ENCODE results near the gene BBX.

Gene BBX

DNA sequence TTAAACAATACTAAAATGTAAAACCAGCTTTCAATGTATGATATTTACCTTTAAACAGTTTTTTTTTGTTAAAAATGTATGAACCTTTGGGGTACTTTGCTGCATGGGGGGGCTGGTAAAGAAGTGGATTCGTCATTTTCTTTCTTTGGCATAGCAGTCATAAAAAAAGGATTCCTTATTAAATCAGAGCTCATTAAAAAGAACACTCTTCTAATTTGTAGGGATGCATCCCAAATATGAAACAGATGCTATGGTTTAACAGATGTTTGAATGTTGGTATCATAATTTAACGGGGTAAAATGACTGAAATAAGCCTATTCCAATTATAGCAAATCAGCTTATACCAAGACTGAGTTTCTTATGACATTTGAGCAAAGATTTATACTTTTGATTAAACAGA is 234.4 kb downstream of the BBX start:
- DNase-seq, result no peak

DNA sequence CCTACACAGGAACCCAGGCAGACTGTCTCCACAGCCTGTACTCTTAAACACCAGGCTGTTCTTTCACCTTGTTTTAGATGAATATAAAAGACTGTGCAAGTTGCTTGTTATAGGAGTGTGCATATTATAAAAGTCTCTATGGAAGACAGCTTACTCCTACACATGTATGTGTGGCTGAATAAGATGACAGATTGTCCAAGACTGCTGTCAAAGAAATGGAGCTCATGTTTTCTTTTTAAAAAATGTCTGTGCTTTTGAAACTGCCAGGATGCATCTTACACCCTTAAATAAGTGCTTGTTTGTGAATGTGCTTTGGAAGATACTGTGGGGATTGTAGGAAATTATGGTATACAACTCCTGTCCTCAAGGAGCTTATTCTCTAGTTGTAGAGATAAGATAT is 237.4 kb downstream of the BBX start:
- DNase-seq, result no peak

DNA sequence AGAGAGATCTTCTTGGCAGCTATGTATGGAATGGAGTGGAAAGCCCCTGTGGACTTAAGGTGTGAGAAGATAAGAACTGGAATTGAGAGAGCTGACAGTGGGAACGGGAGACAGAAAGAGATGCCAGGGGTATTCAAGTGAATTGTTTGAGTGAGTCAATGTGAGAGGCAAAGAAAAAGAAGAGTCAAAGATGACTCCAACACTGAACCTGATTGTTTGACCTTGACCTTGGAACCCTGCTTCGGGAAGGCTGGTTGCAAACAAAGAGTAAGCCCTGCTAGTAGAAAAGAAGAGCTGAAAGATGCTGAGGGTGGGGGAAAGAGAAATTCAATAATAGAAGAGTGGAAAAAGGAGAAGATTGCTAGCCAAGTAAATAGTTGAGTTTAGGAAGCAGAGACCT is 238.6 kb downstream of the BBX start:
- DNase-seq, result no peak

DNA sequence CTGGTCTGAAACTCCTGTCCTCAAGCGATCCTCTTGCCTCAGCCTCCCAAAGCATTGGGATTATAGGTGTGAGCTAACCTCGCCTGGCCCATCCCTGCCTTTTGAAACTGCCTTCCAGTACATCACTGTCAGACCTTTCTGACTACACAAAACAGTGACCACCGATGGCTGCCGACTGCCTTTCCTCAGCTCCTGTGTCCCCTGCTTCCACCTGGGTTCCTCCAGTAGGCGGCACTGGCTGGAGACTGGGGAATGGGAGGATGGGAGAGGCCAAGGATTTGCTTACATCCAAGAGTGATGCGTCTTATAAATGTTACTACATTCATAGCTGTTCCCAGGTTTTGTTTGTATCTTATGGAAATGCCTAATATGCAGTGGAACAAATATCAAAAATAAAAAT is 242.8 kb downstream of the BBX start:
- DNase-seq, result no peak

DNA sequence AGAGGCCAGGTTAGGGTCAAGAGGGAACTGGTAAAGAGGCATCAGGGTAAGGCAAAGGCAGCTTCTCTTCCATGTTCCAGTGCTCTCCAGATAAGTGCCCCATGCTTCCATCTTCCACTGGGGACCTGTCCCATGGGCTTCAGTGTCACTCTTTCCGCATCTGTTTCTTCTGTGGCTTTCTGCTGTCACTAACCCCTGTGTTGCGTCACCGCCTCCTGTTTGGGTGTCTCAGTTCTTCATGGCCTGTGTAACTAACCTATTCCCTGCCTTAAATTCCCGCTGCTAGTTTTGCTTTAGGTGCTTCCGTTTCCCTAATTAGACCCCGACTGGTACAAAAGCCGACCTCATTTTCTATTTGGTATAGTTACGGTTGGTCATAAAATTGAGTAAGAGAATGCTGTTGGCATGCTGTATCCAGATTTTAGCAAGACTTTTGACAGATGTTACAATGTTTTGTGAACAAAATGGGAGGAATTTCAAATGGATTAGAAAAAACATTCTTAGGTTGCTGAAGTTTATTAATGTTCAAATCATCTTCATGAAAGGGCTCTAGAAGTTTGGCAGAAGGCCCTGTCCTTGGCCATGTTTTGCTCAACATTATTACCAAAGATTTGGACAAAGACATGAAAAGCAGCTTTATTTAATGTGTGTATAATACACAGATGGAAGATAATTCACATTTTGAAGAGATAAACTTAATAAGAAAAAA is 245.3 kb downstream of the BBX start:
- DNase-seq, result no peak

DNA sequence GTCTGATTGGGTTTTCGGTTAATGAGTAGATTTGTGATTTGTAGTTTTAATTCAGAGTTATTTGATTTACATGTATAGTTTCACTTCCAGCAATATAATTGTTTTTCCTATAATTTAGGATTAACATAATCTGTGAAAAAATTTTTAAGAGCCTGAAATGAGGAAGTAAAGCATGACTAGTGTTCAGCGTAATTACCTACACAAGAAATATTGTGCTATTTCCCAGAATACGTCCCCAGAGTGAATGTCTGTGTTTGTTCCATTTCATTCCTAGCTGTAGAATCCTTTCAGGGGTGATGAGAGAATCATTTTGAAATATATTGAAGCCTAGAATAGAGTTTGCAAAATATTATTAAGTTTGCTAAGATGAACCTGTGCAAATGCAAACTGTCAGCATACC is 247.1 kb downstream of the BBX start:
- no peak for DNase-seq

DNA sequence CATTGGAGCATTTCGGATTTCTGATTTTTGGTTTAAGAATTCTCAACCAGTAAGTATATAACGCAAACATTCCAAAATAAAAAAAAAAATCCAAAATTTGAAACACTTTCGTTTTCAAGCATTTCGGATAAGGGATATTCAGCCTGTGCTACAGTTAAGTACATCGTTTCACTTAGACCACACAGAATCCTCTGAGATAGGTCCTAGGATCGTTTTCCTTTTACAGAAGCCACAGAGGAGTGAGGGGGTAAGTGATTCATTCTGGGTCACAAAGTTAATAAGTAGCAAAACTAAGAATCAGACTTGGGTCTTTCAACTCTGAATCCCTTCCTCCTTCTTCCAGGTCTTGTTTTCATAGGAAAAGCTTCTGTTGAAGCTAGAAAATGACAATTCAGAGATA is 249.3 kb downstream of the BBX start:
- no peak for DNase-seq

DNA sequence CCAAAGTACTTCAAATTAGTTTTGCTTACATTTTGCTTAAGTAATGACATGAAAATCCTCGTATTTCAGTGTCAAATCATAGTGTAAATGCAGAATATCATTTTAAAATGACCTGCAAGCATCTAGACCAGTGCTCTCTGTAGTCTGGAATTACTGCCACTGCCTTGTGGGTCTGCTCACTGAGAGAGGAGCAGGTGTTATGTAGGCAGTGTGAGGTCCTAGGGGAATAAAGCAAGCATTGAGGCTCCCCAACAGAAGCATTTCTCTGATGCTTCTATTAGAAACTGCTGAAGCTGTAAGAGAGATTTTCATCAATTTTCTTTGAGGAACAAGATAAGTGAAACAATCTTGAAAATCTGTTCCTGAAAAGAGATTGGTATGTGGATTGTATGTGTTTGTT is 253.2 kb downstream of the BBX start:
- DNase-seq, result no peak

DNA sequence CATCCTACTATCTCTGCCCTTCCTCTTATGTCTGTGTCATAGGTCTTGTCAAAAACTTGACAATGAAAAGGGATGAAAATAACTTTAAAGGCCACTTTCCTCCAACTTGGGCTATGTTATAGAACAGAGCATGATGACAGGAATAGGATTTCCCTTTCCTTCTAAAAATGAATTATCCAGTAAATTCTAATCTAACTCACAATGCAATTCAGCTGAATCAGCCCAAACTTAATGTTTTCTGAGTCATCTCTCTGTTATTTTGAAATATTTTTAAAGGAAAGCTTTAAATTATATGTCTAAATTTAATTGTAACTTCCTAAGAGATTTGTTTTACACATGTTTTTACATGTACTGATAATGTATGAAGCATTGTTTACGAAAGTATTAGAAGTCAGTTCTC is 258.5 kb downstream of the BBX start:
- no peak for DNase-seq

DNA sequence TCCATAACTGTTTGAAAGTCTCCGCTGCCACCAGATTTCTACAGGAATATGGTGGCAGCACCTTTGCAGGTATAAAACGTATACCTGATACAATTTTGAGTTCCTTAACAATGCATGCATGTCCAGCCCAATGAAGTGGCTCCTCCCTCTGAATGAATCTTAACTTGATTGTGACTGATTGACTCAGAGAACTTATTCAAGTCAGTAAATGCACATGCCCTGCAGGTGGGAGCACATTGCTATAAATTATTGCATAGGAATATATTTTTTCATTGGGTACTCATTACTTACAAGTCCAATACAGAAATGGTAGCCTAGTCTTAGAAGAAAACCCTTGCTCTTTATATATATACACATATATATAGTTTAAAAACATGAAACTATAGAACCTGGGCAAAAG is 259.3 kb downstream of the BBX start:
- no peak for DNase-seq

DNA sequence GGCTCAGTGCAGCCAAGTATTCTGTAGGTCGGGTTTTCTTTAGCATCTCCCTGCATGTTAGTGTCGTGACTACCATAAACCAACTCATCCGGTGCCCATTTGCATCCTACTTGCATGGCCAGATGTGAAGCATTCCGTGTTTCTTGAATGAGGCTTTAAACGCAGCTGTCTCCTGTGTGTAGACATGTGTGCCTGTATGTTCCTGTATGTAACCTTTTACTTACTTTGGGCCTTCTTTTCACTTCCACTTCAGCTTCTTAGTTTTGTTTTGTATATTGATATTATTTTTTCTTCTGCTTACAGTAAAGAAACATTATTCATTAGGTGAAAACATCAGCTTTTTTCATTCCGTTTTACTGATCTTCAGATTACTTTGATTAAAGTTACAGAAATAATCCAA is 267.9 kb downstream of the BBX start:
- no peak for DNase-seq

DNA sequence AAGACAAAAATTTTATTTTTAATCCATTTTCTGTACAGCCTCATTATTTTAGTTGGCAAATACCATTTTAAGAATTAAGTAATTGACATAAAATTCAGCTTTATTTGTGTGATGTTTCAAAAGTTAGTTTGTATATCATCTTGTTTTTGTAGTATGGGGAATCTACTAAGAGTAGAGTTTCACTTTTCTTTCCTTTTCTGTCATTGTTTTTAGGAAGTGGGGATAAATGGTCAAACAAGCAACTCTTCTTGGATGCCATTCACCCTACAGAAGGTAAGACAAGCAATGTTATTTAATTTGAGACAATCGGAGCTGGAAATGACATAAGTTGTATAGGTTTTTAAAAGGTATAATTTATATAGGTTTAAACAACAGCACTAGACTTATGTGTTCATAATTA is 268.3 kb downstream of the BBX start:
- DNase-seq, result no peak

DNA sequence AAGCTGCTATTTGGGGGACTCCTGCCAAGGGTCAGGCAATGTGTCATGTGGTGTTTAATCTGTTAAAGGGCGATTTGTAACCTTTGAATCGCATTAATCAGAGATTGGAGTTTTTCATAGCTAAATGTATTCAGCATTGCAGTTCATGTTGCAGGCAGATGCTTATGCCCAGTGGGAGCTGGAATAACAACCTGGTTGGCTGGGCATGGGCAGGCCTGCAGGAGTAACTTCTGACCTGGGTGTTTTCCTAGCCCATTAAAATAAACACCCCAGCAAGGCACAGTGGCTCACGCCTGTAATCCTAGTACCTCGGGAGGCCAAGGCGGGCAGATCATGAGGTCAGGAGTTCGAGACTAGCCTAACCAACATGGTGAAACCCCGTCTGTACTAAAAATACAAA is 268.7 kb downstream of the BBX start:
- DNase-seq, result no peak

DNA sequence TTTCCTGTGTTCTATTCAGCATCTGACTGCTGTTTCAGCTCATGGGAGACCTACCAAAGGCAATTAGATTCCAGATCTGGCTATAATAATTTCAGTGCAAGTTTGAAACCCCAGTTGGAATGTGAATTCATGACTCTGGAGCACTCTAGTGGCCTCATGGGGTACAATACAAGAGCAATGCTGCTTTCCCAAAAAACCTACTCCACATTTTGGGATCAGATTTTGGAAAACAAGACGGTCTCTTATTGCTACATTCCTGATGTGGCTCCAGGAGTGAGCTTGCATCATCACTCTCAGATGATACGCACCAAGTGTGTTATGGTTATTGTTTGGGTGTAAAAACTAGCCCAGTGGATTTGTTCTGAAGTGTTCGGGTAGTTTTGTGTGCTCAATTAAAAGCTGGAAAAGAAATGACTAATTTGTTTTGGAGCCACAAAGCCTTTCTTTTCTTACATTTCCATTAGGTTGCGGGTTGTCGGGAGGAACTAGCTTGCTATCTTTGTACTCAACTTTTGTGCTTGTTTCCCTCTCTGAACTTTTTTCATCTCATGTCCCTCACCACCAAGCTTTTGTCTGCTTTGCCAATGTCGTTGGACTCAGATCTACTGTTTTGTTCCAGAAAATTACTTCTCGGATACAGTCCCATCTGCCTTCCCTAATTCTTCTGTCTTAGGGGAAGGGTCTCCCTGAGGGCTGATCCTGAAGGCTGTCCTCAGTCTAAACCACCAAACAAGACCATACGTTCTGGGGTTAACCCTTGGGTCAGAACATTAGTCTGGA is 272.1 kb downstream of the BBX start:
- no peak for DNase-seq

DNA sequence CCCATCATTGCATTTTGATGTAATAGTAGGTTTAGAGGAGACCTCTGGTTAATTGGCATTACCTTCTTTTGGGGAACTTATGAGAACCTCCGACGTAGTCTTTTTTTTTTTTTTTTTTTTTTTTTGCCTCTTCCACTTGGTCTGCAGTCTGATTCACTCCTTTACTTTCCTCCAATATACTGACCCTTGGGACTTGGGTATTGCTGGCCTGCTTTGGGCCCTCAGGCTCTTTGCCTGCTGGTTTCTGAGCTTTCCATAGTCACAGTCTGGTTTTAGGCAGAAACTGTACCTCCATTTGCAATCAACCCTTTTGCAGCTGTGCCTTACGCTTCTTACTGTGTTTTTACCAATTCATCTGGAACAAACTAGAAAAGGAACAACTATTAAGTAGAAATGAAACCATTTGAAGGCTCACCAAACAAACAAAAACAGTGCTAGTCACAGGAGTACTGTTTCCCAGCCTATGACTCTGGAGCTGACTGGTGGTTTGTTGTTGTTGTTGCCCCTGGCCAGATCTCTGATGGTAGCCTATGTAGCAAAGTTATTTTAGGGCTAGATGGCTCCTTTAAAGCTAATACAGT is 272.8 kb downstream of the BBX start:
- DNase-seq, result no peak

DNA sequence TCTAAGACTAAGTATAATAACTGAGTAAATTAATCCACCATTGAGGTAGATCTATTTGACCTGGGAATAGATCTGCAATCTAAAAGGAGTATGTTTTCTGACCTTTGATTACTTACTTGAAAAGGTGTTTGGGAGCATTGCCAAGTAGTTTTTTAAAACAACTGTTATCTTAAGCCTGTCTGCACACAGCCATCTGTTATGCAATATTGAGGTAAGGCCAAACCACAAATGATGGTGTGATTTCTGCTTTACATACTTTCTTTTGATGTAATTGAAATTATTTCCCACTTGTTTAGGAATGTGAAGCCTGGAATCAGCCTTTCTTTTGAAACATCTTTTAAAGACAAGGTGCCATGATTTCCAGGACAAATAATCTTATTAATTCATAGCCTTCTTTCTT is 274.0 kb downstream of the BBX start:
- no peak for DNase-seq

DNA sequence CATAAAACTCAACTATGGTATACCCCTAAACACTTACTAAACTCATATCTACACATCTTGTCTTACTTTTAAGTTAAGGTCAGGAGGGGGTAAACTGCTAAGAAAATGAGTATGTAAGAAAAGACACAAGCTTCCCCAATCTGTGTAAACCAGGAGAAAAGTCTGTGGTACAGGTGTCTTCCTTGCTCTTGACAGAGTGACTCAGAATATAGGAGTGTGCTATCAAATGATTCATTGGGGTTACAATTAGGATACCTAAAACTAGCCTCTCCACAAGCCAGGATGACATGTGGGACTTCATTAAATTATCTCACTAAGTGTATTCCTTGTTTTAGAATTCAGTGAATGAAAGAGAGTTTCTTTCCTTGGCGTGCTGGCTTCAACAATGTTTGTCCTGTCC is 274.8 kb downstream of the BBX start:
- DNase-seq, result no peak

DNA sequence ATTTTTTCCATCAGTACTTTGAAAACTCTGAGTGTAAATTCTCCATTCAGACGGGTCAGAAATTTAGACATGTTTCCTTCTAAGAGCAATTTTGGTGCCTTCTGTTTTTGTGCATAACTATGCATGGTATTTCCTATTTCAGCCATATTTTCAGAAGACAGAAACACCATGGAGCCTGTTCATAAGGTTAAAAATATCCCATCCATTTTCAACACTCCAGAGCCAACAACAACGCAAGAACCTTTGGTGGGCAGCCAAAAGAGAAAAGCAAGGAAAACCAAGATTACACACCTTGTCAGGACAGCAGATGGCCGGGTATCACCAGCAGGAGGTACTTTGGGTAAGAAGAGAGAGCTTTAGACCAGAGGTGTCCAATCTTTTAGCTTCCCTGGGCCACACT is 275.6 kb downstream of the BBX start:
- no peak for DNase-seq

DNA sequence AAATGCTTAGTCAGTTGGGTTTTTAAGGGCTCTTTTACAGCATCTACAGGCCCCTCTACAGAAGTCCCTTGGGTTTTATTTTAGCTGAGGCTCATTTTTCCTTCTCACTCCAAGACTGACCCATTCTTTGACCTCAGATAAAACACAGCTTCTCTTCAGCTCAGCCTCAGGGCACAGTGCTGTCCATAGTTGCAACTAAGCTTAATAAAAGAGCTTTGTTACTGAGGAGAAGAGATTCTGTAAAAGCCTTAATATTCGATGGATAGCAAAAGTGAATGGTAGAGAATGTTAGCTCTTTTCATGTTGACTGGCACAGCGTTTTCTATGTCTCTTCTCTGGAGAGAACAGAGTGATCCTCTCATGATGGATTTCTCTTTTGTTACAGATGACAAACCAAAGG is 277.9 kb downstream of the BBX start:
- no peak for DNase-seq

DNA sequence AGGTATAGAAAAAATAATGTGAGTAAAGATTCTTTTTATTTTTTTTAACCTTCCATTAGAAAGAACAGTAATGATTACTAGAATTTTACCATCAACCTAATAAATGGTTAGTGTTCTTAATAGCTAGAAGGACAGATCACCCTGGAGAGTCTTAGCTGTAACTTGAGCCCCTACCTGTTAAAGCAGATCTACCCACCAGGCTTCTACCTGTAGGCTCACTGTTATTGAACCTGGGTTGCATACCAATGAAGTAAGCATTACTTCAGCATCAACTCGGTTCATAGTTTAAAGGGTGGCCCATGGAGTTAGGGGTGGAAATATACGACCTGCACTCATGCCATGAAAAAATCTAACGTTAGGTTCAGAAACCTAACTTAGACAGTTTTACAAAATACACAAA is 280.4 kb downstream of the BBX start:
- no peak for DNase-seq

DNA sequence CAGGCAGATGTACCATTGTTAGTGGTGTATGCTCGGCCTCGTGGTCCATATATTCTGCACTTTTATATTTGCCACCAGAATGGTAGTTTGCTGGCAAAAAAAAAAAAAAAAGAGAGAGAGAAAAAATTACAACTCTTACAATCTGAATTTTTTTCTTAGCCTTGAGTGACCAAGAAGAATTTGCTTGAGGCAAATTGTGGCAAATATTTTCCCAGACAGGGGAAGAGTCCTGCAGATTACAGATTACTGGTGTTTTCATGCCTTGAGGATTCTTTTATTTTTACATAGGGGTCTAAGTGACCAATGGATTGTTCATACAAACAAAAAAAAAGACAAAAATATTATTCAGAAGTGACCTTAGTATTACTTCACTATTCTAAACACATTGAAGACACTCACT is 283.3 kb downstream of the BBX start:
- DNase-seq, result no peak

DNA sequence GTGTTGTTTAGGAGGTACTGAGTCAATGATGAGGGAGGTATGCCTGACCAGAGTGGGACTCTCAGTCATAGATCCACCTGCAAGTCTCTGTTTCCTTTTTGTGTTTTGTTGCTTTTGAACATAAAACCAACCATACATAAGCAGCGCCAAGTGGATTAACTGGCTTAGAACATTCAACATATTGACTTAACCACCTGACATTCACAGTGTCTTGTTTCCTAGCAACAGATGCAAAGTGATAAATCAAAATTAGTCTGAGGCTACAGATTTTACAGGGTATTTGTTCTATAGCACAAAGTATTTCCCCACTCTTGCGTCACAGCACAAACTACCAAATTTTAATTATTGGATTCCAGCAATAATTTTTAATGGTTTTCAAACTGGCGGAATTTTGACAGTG is 283.8 kb downstream of the BBX start:
- no peak for DNase-seq

DNA sequence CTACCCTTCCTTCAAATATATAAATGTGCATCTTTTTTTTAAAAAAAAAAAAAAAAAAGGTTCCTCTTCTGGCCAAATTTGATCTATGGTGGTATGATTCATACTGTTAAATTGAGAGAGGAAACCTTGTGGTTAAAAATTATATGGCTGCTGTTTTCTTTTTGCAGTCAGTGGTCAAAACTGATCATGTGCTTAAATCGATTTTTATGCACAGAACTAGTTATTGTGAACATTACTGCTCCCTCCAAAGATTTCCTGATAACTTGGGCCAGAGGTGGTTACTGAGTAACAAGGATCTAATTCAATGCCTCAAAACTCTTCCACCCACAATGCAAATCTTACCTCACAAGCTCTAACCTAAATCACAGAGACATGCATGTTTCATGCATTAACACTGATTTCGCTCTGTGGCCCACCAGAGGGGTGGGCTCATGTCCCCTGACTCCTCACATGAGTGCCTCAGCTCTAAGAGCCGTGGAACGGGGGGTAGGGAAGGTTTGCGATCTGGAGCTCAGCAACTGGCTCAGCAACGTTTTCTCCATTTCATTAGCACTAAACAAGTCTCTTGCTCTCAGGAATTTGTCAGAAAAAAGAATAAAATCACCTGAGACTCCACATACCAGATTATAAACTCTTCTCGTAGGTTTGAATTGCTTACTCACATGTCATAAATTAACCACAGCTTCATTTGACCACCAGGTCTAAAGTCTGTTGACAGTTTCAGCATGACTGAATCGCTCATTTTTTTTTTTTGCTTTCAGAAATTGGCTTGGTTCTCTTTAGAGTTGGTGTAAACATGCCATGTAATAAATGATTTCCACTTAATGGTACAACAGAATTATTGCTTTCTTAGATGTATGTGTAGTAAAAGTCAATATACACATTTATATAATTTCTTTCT is 287.7 kb downstream of the BBX start:
- no peak for DNase-seq

DNA sequence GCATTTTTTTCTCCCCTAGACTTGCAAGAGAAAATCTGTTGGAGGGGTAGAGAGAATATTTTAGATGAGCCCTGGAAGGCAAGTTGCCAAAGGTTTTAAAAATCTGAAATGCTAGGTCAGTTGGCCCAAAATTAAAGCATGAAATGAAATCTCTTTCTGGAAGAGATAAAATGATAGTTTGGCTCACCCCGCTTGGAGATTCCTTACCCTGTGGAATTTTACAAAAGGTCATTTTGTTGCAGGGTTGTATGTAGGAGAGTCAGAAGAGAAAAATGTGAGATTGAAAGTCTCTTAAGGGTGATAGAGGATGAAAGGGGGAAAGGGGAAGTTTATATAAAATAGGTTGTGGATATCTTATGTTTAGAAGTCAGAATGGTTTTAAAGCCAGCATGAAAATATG is 290.3 kb downstream of the BBX start:
- DNase-seq, result no peak
